ENCODE results near the gene HRH1.

DNA sequence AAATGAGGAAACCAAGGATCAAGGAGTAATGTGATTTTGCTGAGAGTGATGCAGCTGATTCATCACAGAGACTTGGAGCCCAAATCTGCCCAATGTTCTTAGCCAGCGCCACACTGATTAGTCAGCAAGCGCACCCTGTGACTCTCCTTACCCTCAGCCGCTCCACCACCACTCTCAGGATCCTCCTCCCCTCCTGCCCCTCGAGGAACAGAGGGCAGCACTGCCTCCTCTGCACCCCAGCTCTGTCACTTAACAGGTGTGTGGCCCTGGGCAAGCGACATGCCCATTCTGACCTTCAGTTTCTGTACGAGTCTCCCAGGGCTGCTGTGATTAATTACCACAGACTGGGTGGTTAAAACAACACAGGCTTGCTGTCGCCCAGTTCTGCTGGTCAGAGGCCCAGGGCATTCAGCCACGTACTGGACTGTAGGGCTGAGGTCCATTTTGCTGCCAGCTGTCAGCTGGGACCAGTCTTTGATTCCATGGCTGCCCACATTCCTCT lies 36.1 kb upstream of the HRH1 start:
- TF ChIP-seq CTCF (IDR thresholded peaks at IDR 0.05) = no peak
- TF ChIP-seq POLR2A (IDR thresholded peaks at IDR 0.05) = no peak
- TF ChIP-seq EP300 (IDR thresholded peaks at IDR 0.05) = no peak

Data from ovary (tissue), 3 donors.